Aorta (tissue), 5 donors: ENCODE measurements around the gene KNTC1. TPM values are rescaled to one million over a fixed set of nuclear protein-coding genes. Genes with fewer than 3 reads are reported as not detected.

Experiments
- ATAC-seq: fragments of 200-7000 bp; cut with Tn5 transposase; one replicate; pipeline ENCODE4 v1.9.1; 2022; ENCODE audit warnings: moderate library complexity; ENCODE audit not compliant: low FRiP score
- DNase-seq, 2 donors: peaks; one replicate each; pipeline ENCODE4 v3.0.0-alpha.2; 2020
- H3K27ac ChIP-seq, 2 donors: one replicate each; pipeline ENCODE4 v1.5.1; 2013; ENCODE audit warnings: low read length in 2 of 2, mild to moderate bottlenecking in 2 of 2, moderate library complexity in 2 of 2, control low read depth in 1 of 2, inconsistent platforms in 1 of 2, low read depth in 1 of 2
- H3K27me3 ChIP-seq, 2 donors: one replicate each; pipeline ENCODE4 v1.6.1; 2013; ENCODE audit warnings: control low read depth in 1 of 2, low read length in 1 of 2, mild to moderate bottlenecking in 1 of 2, moderate library complexity in 1 of 2; ENCODE audit not compliant: insufficient read depth in 2 of 2, control insufficient read depth in 1 of 2
- H3K36me3 ChIP-seq, 2 donors: one replicate each; pipeline ENCODE4 v1.6.1; 2013; ENCODE audit warnings: control low read depth in 1 of 2, low read length in 1 of 2, mild to moderate bottlenecking in 1 of 2; ENCODE audit not compliant: insufficient read depth in 2 of 2, control insufficient read depth in 1 of 2
- H3K4me1 ChIP-seq, 2 donors: one replicate each; pipeline ENCODE4 v1.6.1; 2013; ENCODE audit warnings: low read length in 2 of 2, control low read depth in 1 of 2, mild to moderate bottlenecking in 1 of 2, moderate library complexity in 1 of 2; ENCODE audit not compliant: insufficient read depth in 2 of 2, control insufficient read depth in 1 of 2
- H3K4me3 ChIP-seq, 2 donors: one replicate each; pipeline ENCODE4 v1.5.1; 2013; ENCODE audit warnings: low read length in 2 of 2, control low read depth in 1 of 2, mild to moderate bottlenecking in 1 of 2
- H3K9me3 ChIP-seq: one replicate; pipeline ENCODE4 v1.6.1; 2013; ENCODE audit warnings: mild to moderate bottlenecking, low read length; ENCODE audit not compliant: control insufficient read depth
- WGBS, 2 donors: extraction: QIAGEN DNeasy Blood & Tissue Kit; methylation state at CpG; one replicate each; pipeline ENCODE4 v1.1.7; 2013; 5-methylcytosine and 5-hydroxymethylcytosine counted together
- intact Hi-C, 2 donors: fragments of 100-400 bp; cut with DNase I; formaldehyde crosslinking; loops; one replicate each; pipeline versions ENCODE4 v1.14.2 to v1.15.0; 2022
- polyA plus RNA-seq, 2 donors: library from polyadenylated mRNA; stranded (reverse); fragments of 200-250 nt; gene quantifications; one replicate each; pipeline ENCODE4 v1.2.3, GENCODE V29; 2013
- total RNA-seq, 2 donors: library from RNA; stranded (reverse); fragmentation: NEBNext Ultra II Directional; extraction: Animal tissue kit (Norgen Biotek cat#: 25700); gene quantifications; one replicate each; pipeline ENCODE4 v1.2.1, GENCODE V29; 2021
- donor health status: healthy with polysubstance abuse.
- donor health status: Bipolar disorder and iron deficiency.
- donor health status: DM: no; HTN: no; CAD: no.
- donor health status: DM: no; HTN: no; CAD: no.
- donor health status: DM: yes; HTN: yes; CAD: no.

Gene KNTC1
- total and polyA plus RNA-seq, 4 donors = 6.8 to 18.4 (median 10.3) TPM

DNA sequence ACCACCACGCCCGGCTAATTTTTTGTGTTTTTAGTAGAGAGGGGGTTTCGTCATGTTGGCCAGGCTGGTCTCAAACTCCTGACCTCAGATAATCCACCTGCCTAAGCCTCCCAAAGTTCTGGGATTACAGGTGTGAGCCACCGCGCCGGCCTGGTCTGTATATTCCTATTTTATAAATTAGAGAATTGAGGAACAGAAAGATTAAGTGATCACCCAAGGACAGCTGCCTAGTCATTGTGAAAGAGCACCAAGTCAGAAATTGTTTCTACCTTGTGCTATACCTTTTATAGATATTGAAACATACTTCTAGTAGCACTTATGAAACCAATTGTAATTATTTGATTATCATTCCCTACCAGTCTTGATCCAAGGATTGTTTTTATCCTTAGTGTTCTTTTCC is 1.9 kb downstream of the KNTC1 start:
- Histone ChIP-seq H3K9me3 (no peaks in the 10 kb centered on the region), H3K4me1 (no peaks in the 10 kb centered on the region), H3K27me3 (no peaks in the 10 kb centered on the region), H3K27ac (no peak overlapping the region), H3K4me3 (no peak overlapping the region), H3K36me3 (no peaks in the 10 kb centered on the region)
- no peak for ATAC-seq
- intact Hi-C loops = loop anchor here (10.0 kb wide), 1 partner anchor 226 kb away; the partner anchor contains the start of gene DENR (in 2 of the 2)
- 96 to 99% methylated on average over 6 of the region's 6 CpGs for WGBS, 2 donors
- DNase-seq = no peak

DNA sequence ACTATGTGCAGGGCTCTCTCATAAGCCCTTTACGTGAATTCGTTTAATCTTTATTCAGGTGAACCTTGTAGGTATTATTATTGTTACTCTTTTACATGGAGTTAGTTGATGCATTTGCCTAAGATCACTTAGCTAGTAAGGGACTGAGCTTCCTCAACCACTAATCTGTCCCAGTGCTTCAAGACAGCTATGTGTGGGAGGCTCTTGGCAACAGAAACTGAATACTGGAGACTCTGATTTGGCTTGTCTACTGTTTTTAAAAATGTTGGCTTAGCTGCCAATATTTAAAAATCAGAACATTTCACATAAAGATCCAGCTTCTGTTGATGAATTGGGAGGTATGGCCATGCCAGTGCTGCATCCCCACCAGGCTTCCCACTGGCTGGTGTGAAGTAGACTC is 6.8 kb downstream of the KNTC1 start:
- Histone ChIP-seq H3K36me3 (no peaks in the 10 kb centered on the region), H3K27me3 (no peaks in the 10 kb centered on the region), H3K4me3 (no peak overlapping the region), H3K4me1 (no peaks in the 10 kb centered on the region), H3K27ac (no peak overlapping the region), H3K9me3 (no peaks in the 10 kb centered on the region)
- WGBS, 2 donors = 94 to 97% methylated on average over 2 of the region's 2 CpGs
- DNase-seq = no peak
- intact Hi-C loops = no loop called here
- ATAC-seq = no peak

DNA sequence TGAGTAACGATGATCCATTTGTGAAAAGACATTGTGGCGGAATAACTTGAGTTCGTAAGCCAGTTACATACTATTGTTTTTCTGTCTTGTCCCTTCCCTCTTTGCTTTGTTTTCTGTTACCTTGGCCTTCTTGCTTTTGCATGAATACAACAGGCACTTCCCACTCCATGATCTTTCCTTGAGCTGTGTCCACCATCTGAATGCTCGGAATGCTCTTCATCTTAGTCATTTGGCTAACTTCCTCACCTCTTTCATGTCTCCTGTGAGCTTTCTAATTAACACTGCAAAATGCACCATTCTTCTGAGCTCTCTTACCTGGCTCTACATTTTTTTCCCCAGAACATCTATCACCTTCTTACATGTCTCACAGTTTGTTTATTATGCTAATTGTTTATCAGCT is 10.0 kb downstream of the KNTC1 start:
- intact Hi-C loops = no loop called here
- H3K4me1 ChIP-seq = no peaks in the 10 kb centered on the region
- H3K27me3 ChIP-seq = no peaks in the 10 kb centered on the region
- no peak overlapping the region for H3K4me3 ChIP-seq
- ATAC-seq (no peak), DNase-seq (no peak)
- H3K36me3 ChIP-seq = no peaks in the 10 kb centered on the region
- no peak overlapping the region for H3K27ac ChIP-seq
- 96% methylated on average over 4 of the region's 4 CpGs for WGBS, 2 donors
- no peaks in the 10 kb centered on the region for H3K9me3 ChIP-seq

DNA sequence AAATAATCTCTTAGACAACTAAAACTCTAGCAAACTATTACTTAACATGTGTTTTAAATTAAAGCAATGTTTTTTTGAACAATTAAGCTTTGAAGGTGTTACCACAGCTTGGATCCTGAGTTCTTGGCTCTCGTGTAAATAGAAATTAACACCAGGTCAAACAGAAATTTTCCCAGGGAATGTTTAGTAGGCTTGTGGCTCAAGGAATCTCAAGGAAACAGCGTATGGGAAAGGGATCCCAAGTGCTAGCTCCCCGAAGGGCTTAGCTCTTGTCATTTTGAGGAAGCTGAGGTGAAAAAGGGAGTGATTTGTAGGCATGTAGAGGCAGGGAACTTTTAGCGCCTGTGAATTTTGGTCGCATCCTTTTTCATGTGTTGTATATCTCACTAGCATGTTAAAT is 11.4 kb downstream of the KNTC1 start:
- no peaks in the 10 kb centered on the region for H3K27me3 ChIP-seq
- ATAC-seq (no peak), DNase-seq (no peak)
- H3K36me3 ChIP-seq = no peaks in the 10 kb centered on the region
- H3K4me3 ChIP-seq = no peak overlapping the region
- H3K4me1 ChIP-seq = no peaks in the 10 kb centered on the region
- WGBS, 2 donors = 85 to 89% methylated on average over 5 of the region's 5 CpGs
- intact Hi-C loops = no loop called here
- no peak overlapping the region for H3K27ac ChIP-seq
- no peaks in the 10 kb centered on the region for H3K9me3 ChIP-seq

DNA sequence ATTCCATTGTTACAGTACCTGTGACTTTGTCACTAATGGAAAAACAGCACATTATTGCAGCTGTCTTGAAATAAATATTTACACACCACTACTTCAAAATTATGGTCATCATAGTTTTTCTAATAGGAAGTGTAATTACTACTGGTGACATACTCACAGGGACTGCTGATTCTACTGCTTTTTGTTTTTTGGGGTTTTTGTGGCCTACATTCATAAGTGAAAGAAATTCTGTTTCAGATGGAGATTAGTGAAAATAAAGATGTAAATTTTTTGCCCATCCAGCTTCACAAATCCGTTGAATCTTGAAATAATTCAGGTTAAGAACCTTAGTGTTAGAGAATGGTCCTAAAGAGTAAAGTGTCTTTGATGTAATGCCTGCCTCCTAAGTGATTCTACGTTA is 17.5 kb downstream of the KNTC1 start:
- H3K27ac ChIP-seq = no peak overlapping the region
- H3K36me3 ChIP-seq = no peaks in the 10 kb centered on the region
- WGBS, 2 donors = 94% methylated on average over 2 of the region's 2 CpGs
- no peaks in the 10 kb centered on the region for H3K27me3 ChIP-seq
- H3K4me3 ChIP-seq = no peak overlapping the region
- peaks cover 0 to 1% of the 10 kb centered on the region in 2 donors for H3K4me1 ChIP-seq
- H3K9me3 ChIP-seq = no peaks in the 10 kb centered on the region
- intact Hi-C loops = no loop called here
- ATAC-seq (no peak), DNase-seq (no peak)

DNA sequence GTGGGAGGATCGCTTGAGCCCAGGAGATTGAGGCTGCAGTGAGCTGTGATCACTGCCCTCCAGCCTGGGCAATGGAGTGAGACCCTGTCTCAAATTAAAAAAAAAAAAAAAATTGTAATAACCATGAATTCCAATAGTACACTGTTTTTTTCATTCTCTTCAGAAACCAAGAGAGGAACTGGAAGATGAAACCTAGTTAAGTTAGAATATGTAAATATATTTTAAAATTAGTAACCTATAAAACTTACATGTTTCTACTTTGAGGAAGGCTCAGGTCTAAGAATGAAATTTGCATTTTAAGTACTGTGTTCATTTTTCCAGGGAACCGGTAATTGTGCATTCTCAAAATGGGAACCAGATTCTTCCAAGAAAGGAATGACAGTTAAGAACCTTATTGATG is 18.8 kb downstream of the KNTC1 start:
- Histone ChIP-seq H3K4me3 (no peak overlapping the region), H3K4me1 (peaks cover 0 to 1% of the 10 kb centered on the region in 2 donors), H3K36me3 (no peaks in the 10 kb centered on the region), H3K9me3 (no peaks in the 10 kb centered on the region), H3K27me3 (no peaks in the 10 kb centered on the region), H3K27ac (no peak overlapping the region)
- intact Hi-C loops = no loop called here
- whole genome bisulfite sequencing, 2 donors = 96 to 98% methylated on average over 2 of the region's 2 CpGs
- DNase-seq (no peak), ATAC-seq (no peak)

DNA sequence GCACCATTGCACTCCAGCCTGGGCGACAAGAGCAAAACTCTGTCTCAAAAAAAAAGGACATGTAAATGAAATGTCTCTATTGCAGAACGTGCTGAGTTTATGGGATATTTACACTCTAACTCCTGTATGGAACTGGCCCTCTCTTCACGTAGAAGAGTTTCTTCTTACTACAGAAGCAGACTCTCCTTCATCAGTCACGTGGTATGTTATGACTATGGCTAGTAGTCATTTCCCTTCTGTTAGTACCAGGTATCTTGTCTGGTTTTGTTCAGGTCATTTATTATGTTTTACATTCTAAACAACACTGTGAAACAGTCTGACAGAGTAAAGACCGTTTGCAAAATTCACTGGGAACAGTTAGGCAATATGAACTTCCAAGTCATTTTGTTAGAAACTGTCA is 20.3 kb downstream of the KNTC1 start:
- ATAC-seq (no peak), DNase-seq (no peak)
- Histone ChIP-seq H3K4me3 (no peak overlapping the region), H3K9me3 (no peaks in the 10 kb centered on the region), H3K4me1 (peaks cover 0 to 1% of the 10 kb centered on the region in 2 donors), H3K27ac (no peak overlapping the region), H3K27me3 (no peaks in the 10 kb centered on the region), H3K36me3 (no peaks in the 10 kb centered on the region)
- intact Hi-C loops = no loop called here
- 83% methylated on average over 5 of the region's 5 CpGs for WGBS, 2 donors

DNA sequence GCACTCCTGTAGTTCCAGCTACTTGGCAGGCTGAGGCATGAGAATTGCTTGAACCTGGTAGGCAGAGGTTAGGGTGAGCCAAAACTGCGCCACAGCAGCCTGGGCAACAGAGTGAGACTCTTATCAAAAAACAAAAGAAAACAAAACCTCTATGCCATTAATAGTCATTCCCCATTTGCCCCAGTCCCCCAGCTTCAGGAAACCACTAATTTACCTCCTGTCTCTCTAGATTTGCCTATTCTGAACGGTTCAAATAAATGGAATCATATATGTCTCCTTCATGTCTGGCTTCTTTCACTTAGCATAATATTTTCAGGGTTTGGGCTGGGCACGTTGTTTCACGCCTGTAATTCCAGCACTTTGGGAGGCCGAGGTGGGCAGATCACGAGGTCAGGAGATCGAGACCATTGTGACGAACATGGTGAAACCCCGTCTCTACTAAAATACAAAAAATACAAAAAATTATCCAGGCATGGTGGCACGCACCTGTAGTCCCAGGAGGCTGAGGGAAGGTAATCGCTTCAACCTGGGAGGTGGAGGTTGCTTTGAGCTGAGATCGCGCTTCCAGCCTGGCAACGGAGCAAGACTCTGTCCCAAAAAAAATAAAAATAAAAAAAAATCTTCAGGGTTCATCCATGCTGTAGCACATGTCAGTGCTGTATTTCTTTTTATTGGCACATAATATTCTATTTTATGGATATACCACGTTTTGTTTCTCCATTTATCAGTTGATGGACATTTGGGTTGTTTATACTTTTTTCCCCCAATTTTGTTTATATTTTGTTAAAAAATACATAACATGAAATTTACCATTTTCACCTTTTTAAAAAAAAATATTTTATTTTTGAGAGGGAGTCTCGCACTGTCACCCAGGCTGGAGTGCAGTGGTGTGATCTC is 31.9 kb downstream of the KNTC1 start:
- no peaks in the 10 kb centered on the region for H3K36me3 ChIP-seq
- ATAC-seq (no peak), DNase-seq (no peak)
- WGBS, 2 donors = 97 to 99% methylated on average over 16 of the region's 16 CpGs
- H3K4me1 ChIP-seq = no peaks in the 10 kb centered on the region
- H3K9me3 ChIP-seq = no peaks in the 10 kb centered on the region
- intact Hi-C loops = no loop called here
- H3K27me3 ChIP-seq = no peaks in the 10 kb centered on the region
- no peak overlapping the region for H3K4me3 ChIP-seq
- H3K27ac ChIP-seq = no peak overlapping the region

DNA sequence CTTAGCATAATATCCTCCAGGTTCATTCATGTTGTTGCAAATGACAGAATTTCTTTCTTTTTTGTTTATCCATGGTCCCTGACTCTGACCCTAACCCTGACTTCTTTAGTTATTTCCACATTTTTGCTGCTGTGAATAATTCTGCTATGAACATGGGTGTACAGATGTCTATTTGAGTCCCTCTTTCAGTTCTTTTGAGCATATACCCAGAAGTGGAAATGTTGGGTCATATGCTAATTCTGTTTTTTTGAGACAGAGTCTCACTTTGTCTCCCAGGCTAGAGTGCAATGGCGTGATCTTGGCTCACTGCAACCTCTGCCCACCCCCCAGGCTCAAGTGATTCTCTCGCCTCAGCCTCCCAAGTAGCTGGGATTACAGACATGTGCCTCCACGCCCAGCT is 33.1 kb downstream of the KNTC1 start:
- 94 to 97% methylated on average over 3 of the region's 3 CpGs for WGBS, 2 donors
- H3K27me3 ChIP-seq = no peaks in the 10 kb centered on the region
- no peaks in the 10 kb centered on the region for H3K36me3 ChIP-seq
- intact Hi-C loops = no loop called here
- DNase-seq (no peak), ATAC-seq (no peak)
- H3K9me3 ChIP-seq = no peaks in the 10 kb centered on the region
- H3K4me1 ChIP-seq = no peaks in the 10 kb centered on the region
- H3K27ac ChIP-seq = no peak overlapping the region
- H3K4me3 ChIP-seq = no peak overlapping the region
